ENCODE data around the gene ETV6.

The ETV6 gene

GRCh38 chr12:11880381-11880780 lies 230.9 kb downstream of the ETV6 start:
- no peak for DNase-seq (ENCODE audit: low spot score)

GRCh38 chr12:11881835-11882234 lies 232.4 kb downstream of the ETV6 start:
- no peak for TF ChIP-seq CTCF (IDR thresholded peaks at IDR 0.05; ENCODE audit: extremely low read depth, missing control alignments)
- no peak for DNase-seq (ENCODE audit: low spot score)

More at GRCh38 chr12:11880381-11880780, 230.9 kb downstream of the ETV6 start:
- no peak for TF ChIP-seq CTCF (IDR thresholded peaks at IDR 0.05; ENCODE audit: extremely low read depth, missing control alignments)

- no peak for TF ChIP-seq CTCF (IDR thresholded peaks at IDR 0.05; ENCODE audit: extremely low read depth, missing control alignments)
These were observed 233.0 kb downstream of the ETV6 start for GRCh38 chr12:11882301-11883019.

GRCh38 chr12:11884116-11884515 lies 234.6 kb downstream of the ETV6 start:
- DNase-seq (ENCODE audit: low spot score) = no peak

More at GRCh38 chr12:11882301-11883019, 233.0 kb downstream of the ETV6 start:
- DNase-seq (ENCODE audit: low spot score) = no peak

GRCh38 chr12:11884706-11885105 lies 235.2 kb downstream of the ETV6 start:
- TF ChIP-seq CTCF (IDR thresholded peaks at IDR 0.05; ENCODE audit: extremely low read depth, missing control alignments) = no peak
- no peak for DNase-seq (ENCODE audit: low spot score)

More at GRCh38 chr12:11884116-11884515, 234.6 kb downstream of the ETV6 start:
- no peak for TF ChIP-seq CTCF (IDR thresholded peaks at IDR 0.05; ENCODE audit: extremely low read depth, missing control alignments)

GRCh38 chr12:11885261-11886038 lies 236.0 kb downstream of the ETV6 start:
- no peak for DNase-seq (ENCODE audit: low spot score)
- TF ChIP-seq CTCF (IDR thresholded peaks at IDR 0.05; ENCODE audit: extremely low read depth, missing control alignments) = no peak

- TF ChIP-seq CTCF (IDR thresholded peaks at IDR 0.05; ENCODE audit: extremely low read depth, missing control alignments) = no peak
- DNase-seq (ENCODE audit: low spot score) = no peak
These were observed 236.9 kb downstream of the ETV6 start for GRCh38 chr12:11886339-11886738.
